Lower leg skin (tissue), 4 donors: ENCODE measurements around the gene CETN1. TPM values are rescaled to one million over a fixed set of nuclear protein-coding genes. Genes with fewer than 3 reads are reported as not detected.

Source experiments
- DNase-seq, 2 donors: peaks; one replicate each; pipeline ENCODE4 v3.0.0-alpha.2; 2019; ENCODE audit warnings: low spot score in 2 of 2
- H3K4me3 ChIP-seq: fragments of 200-600 bp; sonication (generic); 2 replicates; pipeline ENCODE4 v1.5.1; 2017; ENCODE audit warnings: mild to moderate bottlenecking, low read depth; ENCODE audit not compliant: poor library complexity, severe bottlenecking
- POLR2A ChIP-seq, 2 donors: fragments of 450-650 bp; IDR thresholded peaks; one replicate each; pipeline ENCODE4 v1.6.1; 2016 to 2017; ENCODE audit warnings: antibody characterized with exemption in 2 of 2, mild to moderate bottlenecking in 1 of 2, moderate library complexity in 1 of 2
- WGBS, 2 donors: methylation state at CpG; one replicate each; pipeline ENCODE4 v1.1.5; 2018; 5-methylcytosine and 5-hydroxymethylcytosine counted together
- intact Hi-C: fragments of 100-400 bp; cut with DNase I; formaldehyde crosslinking; loops from one replicate; pipeline ENCODE4 v1.15.0; 2023; ENCODE audit warnings: low total_unique reads
- total RNA-seq, 4 donors: library from RNA; depleted of rRNA; stranded (reverse); fragments of >200 nt; gene quantifications; one replicate each; pipeline ENCODE4 v1.1.0, GENCODE V29; 2016
- TF ChIP-seq, protein P1 (sequence below), 3 donors: fragments of 450-650 bp; IDR thresholded peaks; one replicate each; pipeline ENCODE4 v1.5.1; 2016; ENCODE audit warnings: antibody characterized with exemption in 3 of 3, mild to moderate bottlenecking in 3 of 3, moderate library complexity in 2 of 3

Gene CETN1
- total RNA-seq, 4 donors from 2014 or later, result not detected

DNA sequence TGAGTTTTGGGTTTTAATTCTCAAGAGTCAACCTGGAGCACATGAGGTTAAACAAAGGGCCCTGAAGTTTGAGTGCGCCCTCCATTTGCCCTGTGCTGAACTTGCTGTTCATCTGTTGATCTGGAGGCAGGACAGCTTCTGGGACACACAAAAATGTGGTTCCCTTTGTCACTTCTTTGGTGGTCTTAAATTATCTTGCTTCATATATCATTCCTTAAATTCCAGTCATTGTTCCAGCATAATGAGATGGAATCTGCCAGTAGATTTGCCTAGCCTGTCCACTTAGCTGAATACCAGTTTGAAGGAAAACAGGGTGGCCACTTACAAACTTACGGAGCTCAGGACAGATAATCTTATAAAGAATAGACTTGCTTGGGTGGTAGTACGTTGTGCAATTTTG lies 916 bp downstream of the CETN1 start:
- TF ChIP-seq, protein P1, sequence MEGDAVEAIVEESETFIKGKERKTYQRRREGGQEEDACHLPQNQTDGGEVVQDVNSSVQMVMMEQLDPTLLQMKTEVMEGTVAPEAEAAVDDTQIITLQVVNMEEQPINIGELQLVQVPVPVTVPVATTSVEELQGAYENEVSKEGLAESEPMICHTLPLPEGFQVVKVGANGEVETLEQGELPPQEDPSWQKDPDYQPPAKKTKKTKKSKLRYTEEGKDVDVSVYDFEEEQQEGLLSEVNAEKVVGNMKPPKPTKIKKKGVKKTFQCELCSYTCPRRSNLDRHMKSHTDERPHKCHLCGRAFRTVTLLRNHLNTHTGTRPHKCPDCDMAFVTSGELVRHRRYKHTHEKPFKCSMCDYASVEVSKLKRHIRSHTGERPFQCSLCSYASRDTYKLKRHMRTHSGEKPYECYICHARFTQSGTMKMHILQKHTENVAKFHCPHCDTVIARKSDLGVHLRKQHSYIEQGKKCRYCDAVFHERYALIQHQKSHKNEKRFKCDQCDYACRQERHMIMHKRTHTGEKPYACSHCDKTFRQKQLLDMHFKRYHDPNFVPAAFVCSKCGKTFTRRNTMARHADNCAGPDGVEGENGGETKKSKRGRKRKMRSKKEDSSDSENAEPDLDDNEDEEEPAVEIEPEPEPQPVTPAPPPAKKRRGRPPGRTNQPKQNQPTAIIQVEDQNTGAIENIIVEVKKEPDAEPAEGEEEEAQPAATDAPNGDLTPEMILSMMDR (IDR thresholded peaks at IDR 0.05), result no peak
- TF ChIP-seq POLR2A (IDR thresholded peaks at IDR 0.05), result no peak
- WGBS, 2 donors, result 87 to 96% methylated on average over 3 of the region's 3 CpGs
- H3K4me3 ChIP-seq, result no peak overlapping the region
- intact Hi-C loops, result no loop called here
- DNase-seq, result no peak

DNA sequence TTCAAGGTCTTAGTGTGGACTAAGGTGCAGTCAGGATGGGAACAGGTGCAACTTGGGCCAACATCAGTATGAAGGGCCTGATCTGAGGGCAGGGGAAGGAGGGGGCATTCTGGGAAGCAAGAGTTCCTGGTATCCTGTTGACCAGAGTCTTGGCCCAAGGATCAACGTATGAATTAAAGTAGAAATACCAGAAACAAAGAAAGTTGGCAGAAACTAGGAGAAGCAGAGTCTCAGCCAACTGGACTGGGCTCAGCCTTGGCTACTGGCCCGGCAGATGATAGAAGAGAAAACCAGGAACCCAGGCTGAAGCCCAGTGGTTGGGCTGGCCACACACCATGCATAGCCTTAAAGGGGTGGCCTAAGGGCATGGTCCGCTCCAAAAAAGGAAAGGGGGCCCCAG lies 2.3 kb downstream of the CETN1 start:
- intact Hi-C loops, result no loop called here
- H3K4me3 ChIP-seq, result no peak overlapping the region
- TF ChIP-seq, protein P1 (IDR thresholded peaks at IDR 0.05), result no peak
- TF ChIP-seq POLR2A (IDR thresholded peaks at IDR 0.05), result no peak
- no peak for DNase-seq
- 53 to 57% methylated on average over 3 of the region's 3 CpGs for WGBS, 2 donors

DNA sequence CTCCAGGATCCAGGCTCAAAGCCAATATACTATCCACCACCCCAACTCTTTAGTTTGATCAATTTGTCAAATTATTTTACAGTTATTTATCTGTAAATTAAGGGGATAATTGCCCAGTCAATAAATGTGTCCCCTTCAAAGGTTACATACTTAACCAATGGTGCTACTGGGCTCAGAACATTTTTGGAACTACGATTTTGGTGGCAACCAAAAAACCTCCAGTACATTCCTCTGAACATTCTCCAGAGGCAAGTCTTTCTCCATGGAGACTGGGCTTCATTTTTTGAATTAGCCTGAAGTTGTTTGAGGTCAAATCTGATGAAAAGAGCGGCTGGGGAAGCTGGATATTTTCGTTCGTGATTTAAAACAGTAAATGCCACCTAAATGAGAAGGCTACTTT lies 14.9 kb downstream of the CETN1 start:
- no peak for DNase-seq
- WGBS, 2 donors, result 72 to 75% methylated on average over 4 of the region's 4 CpGs
- TF ChIP-seq POLR2A (IDR thresholded peaks at IDR 0.05), result no peak
- intact Hi-C loops, result no loop called here
- H3K4me3 ChIP-seq, result no peak overlapping the region

DNA sequence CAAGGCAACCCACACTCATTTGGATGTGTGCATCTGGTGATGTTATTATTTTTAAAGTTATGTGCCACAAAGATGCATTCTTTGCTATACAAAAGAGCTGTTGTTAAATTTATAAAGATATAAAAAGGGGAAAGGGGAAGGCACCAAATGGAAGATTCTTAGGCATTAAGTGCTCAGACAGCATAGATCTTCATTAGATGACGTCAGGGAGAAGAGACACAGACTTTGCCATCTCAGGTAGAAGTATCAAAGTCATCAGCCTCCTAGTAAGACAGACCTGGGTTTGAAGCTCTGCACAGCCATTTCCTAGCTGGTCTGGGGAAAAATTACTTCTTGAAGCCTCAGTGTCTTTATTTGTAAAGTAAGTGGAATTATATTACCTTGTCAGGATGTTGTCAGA lies 15.4 kb downstream of the CETN1 start:
- WGBS, 2 donors, result 51 to 56% methylated on average over 1 of the region's 1 CpG

DNA sequence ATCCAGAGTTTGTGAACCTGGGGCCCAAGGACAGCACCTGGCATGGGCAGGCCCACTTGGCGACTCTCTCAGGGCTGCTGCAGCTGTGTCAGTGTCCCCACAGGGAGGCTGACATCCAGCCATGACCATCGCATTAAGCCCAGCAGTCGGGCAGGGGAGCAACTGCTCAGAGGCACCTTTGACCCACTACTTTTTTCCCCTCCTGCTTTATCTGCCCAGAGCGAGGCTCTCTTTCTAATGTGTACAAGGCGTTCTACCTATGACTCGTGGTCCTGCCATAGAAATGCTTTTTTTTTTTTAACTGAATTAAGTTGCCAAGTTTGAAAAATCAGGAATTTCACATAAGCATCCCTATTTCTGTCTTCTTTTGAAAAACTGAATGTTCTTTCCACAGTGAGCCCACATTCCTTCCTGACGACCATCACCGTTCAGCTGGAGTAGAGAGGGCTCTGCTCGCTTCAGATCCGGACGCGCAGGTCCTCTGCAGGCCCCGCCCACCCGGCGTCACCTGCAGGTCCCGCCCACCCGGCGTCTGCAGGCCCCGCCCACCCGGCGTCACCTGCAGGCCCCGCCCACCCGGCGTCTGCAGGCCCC lies 16.2 kb downstream of the CETN1 start:
- WGBS, 2 donors, result 19 to 27% methylated on average over 15 to 22 of the region's 24 CpGs
- intact Hi-C loops, result no loop called here
- peak in 1 of 2 donors; percentile 25 for DNase-seq
- TF ChIP-seq POLR2A (IDR thresholded peaks at IDR 0.05), result no peak
- TF ChIP-seq, protein P1 (IDR thresholded peaks at IDR 0.05), result no peak
- no peak overlapping the region for H3K4me3 ChIP-seq

More for the DNA sequence above, 15.4 kb downstream of the CETN1 start:
- no peak for DNase-seq
- TF ChIP-seq, protein P1 (IDR thresholded peaks at IDR 0.05), result no peak
- TF ChIP-seq POLR2A (IDR thresholded peaks at IDR 0.05), result no peak
- intact Hi-C loops, result no loop called here
- no peak overlapping the region for H3K4me3 ChIP-seq

DNA sequence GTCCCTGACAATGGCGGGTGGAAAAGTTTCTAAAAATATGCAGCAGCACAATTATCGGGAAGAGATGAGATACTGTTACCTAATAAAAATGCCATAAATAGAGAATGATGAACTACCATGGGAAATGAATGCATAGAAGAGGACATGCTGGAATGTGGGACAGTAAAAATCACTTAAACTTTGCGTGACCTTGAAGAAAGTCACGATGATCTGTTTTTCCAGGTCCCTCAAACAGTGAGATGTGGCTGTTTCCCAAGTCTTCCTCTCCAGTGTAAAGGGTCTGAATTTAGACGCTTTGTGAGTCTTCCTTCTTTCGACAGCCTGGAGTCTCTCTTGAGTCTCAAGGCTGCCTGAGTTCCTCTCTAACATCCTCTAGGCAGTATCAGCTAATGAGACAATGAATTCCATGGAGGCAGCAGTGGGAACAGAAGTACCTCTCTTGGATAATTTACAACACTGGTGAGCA lies 18.0 kb downstream of the CETN1 start:
- no peak overlapping the region for H3K4me3 ChIP-seq
- 62 to 64% methylated on average over 6 of the region's 6 CpGs for WGBS, 2 donors
- no peak for DNase-seq

More for the DNA sequence above, 18.0 kb downstream of the CETN1 start:
- no peak for TF ChIP-seq POLR2A (IDR thresholded peaks at IDR 0.05)
- TF ChIP-seq, protein P1 (IDR thresholded peaks at IDR 0.05), result no peak
- intact Hi-C loops, result no loop called here
